Measurements from ENCODE around the gene ATP1B3. TPM values are rescaled to one million over a fixed set of nuclear protein-coding genes. Genes with fewer than 3 reads are reported as not detected.

ATP1B3 gene
- total RNA-seq, 1 experiment from 2014 or later: 155 TPM

GRCh38 chr3:141865101-141865500 is 11.3 kb upstream of the ATP1B3 start:
- TF ChIP-seq, protein P1, sequence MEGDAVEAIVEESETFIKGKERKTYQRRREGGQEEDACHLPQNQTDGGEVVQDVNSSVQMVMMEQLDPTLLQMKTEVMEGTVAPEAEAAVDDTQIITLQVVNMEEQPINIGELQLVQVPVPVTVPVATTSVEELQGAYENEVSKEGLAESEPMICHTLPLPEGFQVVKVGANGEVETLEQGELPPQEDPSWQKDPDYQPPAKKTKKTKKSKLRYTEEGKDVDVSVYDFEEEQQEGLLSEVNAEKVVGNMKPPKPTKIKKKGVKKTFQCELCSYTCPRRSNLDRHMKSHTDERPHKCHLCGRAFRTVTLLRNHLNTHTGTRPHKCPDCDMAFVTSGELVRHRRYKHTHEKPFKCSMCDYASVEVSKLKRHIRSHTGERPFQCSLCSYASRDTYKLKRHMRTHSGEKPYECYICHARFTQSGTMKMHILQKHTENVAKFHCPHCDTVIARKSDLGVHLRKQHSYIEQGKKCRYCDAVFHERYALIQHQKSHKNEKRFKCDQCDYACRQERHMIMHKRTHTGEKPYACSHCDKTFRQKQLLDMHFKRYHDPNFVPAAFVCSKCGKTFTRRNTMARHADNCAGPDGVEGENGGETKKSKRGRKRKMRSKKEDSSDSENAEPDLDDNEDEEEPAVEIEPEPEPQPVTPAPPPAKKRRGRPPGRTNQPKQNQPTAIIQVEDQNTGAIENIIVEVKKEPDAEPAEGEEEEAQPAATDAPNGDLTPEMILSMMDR (IDR thresholded peaks at IDR 0.05; ENCODE audit: insufficient read depth in 1 of 2, low read depth in 1 of 2, low read length in 1 of 2, severe bottlenecking in 1 of 2, unreplicated experiment in 1 of 2): no peak
- Mint-ChIP-seq H3K4me1 (ENCODE audit: low read depth, unreplicated experiment) (no peaks in the 10 kb centered on the region), H3K27me3 (ENCODE audit: insufficient read depth, unreplicated experiment) (no peaks in the 10 kb centered on the region), H3K9me3 (ENCODE audit: unreplicated experiment) (no peaks in the 10 kb centered on the region), H3K36me3 (ENCODE audit: insufficient read depth, unreplicated experiment) (no peaks in the 10 kb centered on the region), H3K4me3 (ENCODE audit: unreplicated experiment) (no peak overlapping the region), H3K27ac (ENCODE audit: unreplicated experiment) (no peak overlapping the region)
- Histone ChIP-seq H3K9me3 (no peaks in the 10 kb centered on the region), H3K4me1 (no peaks in the 10 kb centered on the region), H3K27me3 (replicated peaks; ENCODE audit: control insufficient read depth, insufficient read depth, low read length) (no peaks in the 10 kb centered on the region), H3K4me3 (ENCODE audit: low read depth, low read length) (no peak overlapping the region), H3K36me3 (ENCODE audit: control insufficient read depth, insufficient read depth, low read length) (no peaks in the 10 kb centered on the region)
- ChIA-PET POLR2A (no interaction called here), CTCF (no interaction called here)
- no peak for DNase-seq
- BruUV-seq (replicated peaks): no TSS peak
- intact Hi-C loops (cut with micrococcal nuclease; ENCODE audit: unreplicated experiment): no loop called here

- H3K27ac Mint-ChIP-seq (ENCODE audit: unreplicated experiment): no peak overlapping the region
- H3K4me1 Mint-ChIP-seq (ENCODE audit: low read depth, unreplicated experiment): peaks cover 1% of the 10 kb centered on the region
- BruUV-seq (replicated peaks): no TSS peak
- DNase-seq: no peak
- ChIA-PET POLR2A (no interaction called here), CTCF (no interaction called here)
- intact Hi-C loops (cut with micrococcal nuclease; ENCODE audit: unreplicated experiment): no loop called here
- TF ChIP-seq, protein P1 (IDR thresholded peaks at IDR 0.05; ENCODE audit: insufficient read depth in 1 of 2, low read depth in 1 of 2, low read length in 1 of 2, severe bottlenecking in 1 of 2, unreplicated experiment in 1 of 2): no peak
- Histone ChIP-seq H3K4me1 (no peaks in the 10 kb centered on the region), H3K36me3 (ENCODE audit: control insufficient read depth, insufficient read depth, low read length) (no peaks in the 10 kb centered on the region), H3K27me3 (replicated peaks; ENCODE audit: control insufficient read depth, insufficient read depth, low read length) (no peaks in the 10 kb centered on the region), H3K9me3 (no peaks in the 10 kb centered on the region), H3K4me3 (ENCODE audit: low read depth, low read length) (no peak overlapping the region)
- no peaks in the 10 kb centered on the region for H3K9me3 Mint-ChIP-seq (ENCODE audit: unreplicated experiment)
- no peaks in the 10 kb centered on the region for H3K27me3 Mint-ChIP-seq (ENCODE audit: insufficient read depth, unreplicated experiment)
- H3K4me3 Mint-ChIP-seq (ENCODE audit: unreplicated experiment): no peak overlapping the region
- H3K36me3 Mint-ChIP-seq (ENCODE audit: insufficient read depth, unreplicated experiment): peaks cover under 1% of the 10 kb centered on the region
These were observed 6.3 kb upstream of the ATP1B3 start for GRCh38 chr3:141870091-141870687.

DNA sequence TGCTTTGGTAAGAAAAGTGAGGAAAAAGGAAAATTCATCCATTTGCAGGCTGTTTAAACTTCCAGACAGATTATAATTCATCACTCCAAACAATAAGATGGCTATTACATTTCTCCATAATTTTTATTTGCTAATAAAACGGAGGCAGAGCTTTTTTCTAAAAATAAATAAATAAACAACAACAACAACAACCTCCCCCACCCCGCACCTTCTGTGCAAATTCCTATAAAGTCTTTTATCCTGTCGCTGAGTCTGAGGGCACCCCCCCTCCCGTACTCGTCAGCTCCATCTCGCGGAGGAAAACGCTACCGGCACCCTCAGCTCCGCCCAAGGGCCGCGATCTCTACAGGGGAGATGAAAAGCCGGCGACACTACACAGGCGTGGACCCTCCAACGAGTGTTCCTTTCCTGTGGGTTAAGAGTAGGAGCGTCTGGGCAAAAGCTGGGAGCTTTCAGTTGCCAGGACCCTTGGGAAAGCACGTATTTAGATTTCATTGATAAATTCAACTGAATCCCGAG is 1.0 kb upstream of the ATP1B3 start:
- DNase-seq: peak; percentile 85 to 90
- Histone ChIP-seq H3K4me1 (peaks cover 15% of the 10 kb centered on the region; the same call in 1 of the 2 replicates), H3K36me3 (ENCODE audit: control insufficient read depth, insufficient read depth, low read length) (no peaks in the 10 kb centered on the region), H3K27me3 (replicated peaks; ENCODE audit: control insufficient read depth, insufficient read depth, low read length) (no peaks in the 10 kb centered on the region), H3K4me3 (ENCODE audit: low read depth, low read length) (peak overlapping the region; percentile 57), H3K9me3 (no peaks in the 10 kb centered on the region)
- intact Hi-C loops (cut with micrococcal nuclease; ENCODE audit: unreplicated experiment): loop anchor here (1.0 kb wide), 1 partner anchor 137 kb away; the partner anchor contains the start of gene RNF7
- Mint-ChIP-seq H3K27ac (ENCODE audit: unreplicated experiment) (peak overlapping the region; percentile 94), H3K36me3 (ENCODE audit: insufficient read depth, unreplicated experiment) (peaks cover 13% of the 10 kb centered on the region), H3K9me3 (ENCODE audit: unreplicated experiment) (no peaks in the 10 kb centered on the region), H3K27me3 (ENCODE audit: insufficient read depth, unreplicated experiment) (no peaks in the 10 kb centered on the region), H3K4me3 (ENCODE audit: unreplicated experiment) (peak overlapping the region; percentile 93), H3K4me1 (ENCODE audit: low read depth, unreplicated experiment) (peaks cover 6% of the 10 kb centered on the region)
- CTCF ChIA-PET: interaction anchor here (0.5 to 1.0 kb wide), 5 partner anchors 28 to 335 kb away, joined by 3 read pairs; no protein-coding TSS in a partner anchor
- no TSS peak for BruUV-seq (replicated peaks)
- TF ChIP-seq, protein P1 (IDR thresholded peaks at IDR 0.05; ENCODE audit: insufficient read depth in 1 of 2, low read depth in 1 of 2, low read length in 1 of 2, severe bottlenecking in 1 of 2, unreplicated experiment in 1 of 2): peak; percentile 78 to 93
- POLR2A ChIA-PET: interaction anchor here (0.6 kb wide), 1 partner anchor 112 kb away, joined by 3 read pairs; the partner anchor contains the start of gene GRK7

Data from Caco-2 (cell line).